ENCODE results near the gene SLC25A34.

Gene SLC25A34

GRCh38 chr1:15736892-15737261 lies 819 bp downstream of the SLC25A34 start:
- no peak overlapping the region for H3K27ac ChIP-seq (replicated peaks; ENCODE audit: low read length)
- no peak for DNase-seq (ENCODE audit: low spot score)
- WGBS, 2 donors (ENCODE audit: extremely low coverage in 2 of 2, insufficient read length in 2 of 2, insufficient replicate concordance in 1 of 2), result no CpG with 5 or more reads among the region's 6 CpGs

GRCh38 chr1:15737324-15738319 lies 1.6 kb downstream of the SLC25A34 start:
- no peaks in the 10 kb centered on the region for H3K27me3 ChIP-seq (ENCODE audit: control insufficient read depth in 3 of 3, insufficient read depth in 3 of 3, low read depth in 1 of 3, low read length in 3 of 3)
- WGBS, 2 donors (ENCODE audit: extremely low coverage in 2 of 2, insufficient read length in 2 of 2, insufficient replicate concordance in 1 of 2), result no CpG with 5 or more reads among the region's 20 CpGs
- DNase-seq (ENCODE audit: low spot score), result no peak
- H2BK12ac ChIP-seq (ENCODE audit: low read length), result no peak overlapping the region
- H4K91ac ChIP-seq (ENCODE audit: low read depth, low read length, poor library complexity), result no peak overlapping the region
- H2AK5ac ChIP-seq (ENCODE audit: low read depth, low read length), result peak overlapping the region; percentile 61
- no peak overlapping the region for H3K4ac ChIP-seq (ENCODE audit: low read length)
- H3K18ac ChIP-seq (ENCODE audit: low read length), result peak overlapping the region; percentile 59
- no peaks in the 10 kb centered on the region for H3K9me3 ChIP-seq (replicated peaks in 1 of 2; ENCODE audit: control insufficient read depth in 2 of 2, insufficient read depth in 1 of 2, low read depth in 1 of 2, low read length in 2 of 2)
- H3K4me3 ChIP-seq (ENCODE audit: low read length in 2 of 2), result no peak overlapping the region
- no peak overlapping the region for H4K8ac ChIP-seq (ENCODE audit: low read depth, low read length)
- H3K36me3 ChIP-seq (replicated peaks in 1 of 2; ENCODE audit: control insufficient read depth in 2 of 2, insufficient read depth in 2 of 2, low read length in 2 of 2), result peaks cover 14 to 28% of the 10 kb centered on the region in 2 donors
- H3K14ac ChIP-seq (ENCODE audit: low read length), result no peak overlapping the region
- H3K4me2 ChIP-seq (ENCODE audit: insufficient read depth, low read length, poor library complexity, severe bottlenecking), result no peak overlapping the region
- H2AFZ ChIP-seq (ENCODE audit: low read length), result no peak overlapping the region
- peaks cover 7% of the 10 kb centered on the region for H3K79me1 ChIP-seq (ENCODE audit: low read depth, low read length)
- peak overlapping the region; percentile 2 for H3K9ac ChIP-seq (ENCODE audit: low read depth, low read length, poor library complexity)
- no peak overlapping the region for H3K23ac ChIP-seq (ENCODE audit: low read depth, low read length, poor library complexity)
- no peak overlapping the region for H2BK15ac ChIP-seq (ENCODE audit: low read length)
- H2BK5ac ChIP-seq (ENCODE audit: low read length), result no peak overlapping the region
- H3K4me1 ChIP-seq (ENCODE audit: control insufficient read depth in 2 of 2, insufficient read depth in 1 of 2, low read depth in 1 of 2, low read length in 2 of 2), result peaks cover 2 to 11% of the 10 kb centered on the region in 2 donors
- H3K27ac ChIP-seq (replicated peaks; ENCODE audit: low read length), result no peak overlapping the region
- H2BK120ac ChIP-seq (ENCODE audit: low read depth, low read length), result no peak overlapping the region

More at GRCh38 chr1:15736892-15737261, 819 bp downstream of the SLC25A34 start:
- no peak overlapping the region for H4K8ac ChIP-seq (ENCODE audit: low read depth, low read length)
- no peak overlapping the region for H3K4me3 ChIP-seq (ENCODE audit: low read length in 2 of 2)
- H3K23ac ChIP-seq (ENCODE audit: low read depth, low read length, poor library complexity), result no peak overlapping the region
- H2BK120ac ChIP-seq (ENCODE audit: low read depth, low read length), result no peak overlapping the region
- no peak overlapping the region for H2BK15ac ChIP-seq (ENCODE audit: low read length)
- no peak overlapping the region for H2AK5ac ChIP-seq (ENCODE audit: low read depth, low read length)
- H2BK5ac ChIP-seq (ENCODE audit: low read length), result peak overlapping the region; percentile 87
- no peaks in the 10 kb centered on the region for H3K27me3 ChIP-seq (ENCODE audit: control insufficient read depth in 3 of 3, insufficient read depth in 3 of 3, low read depth in 1 of 3, low read length in 3 of 3)
- H3K18ac ChIP-seq (ENCODE audit: low read length), result no peak overlapping the region
- H3K9me3 ChIP-seq (replicated peaks in 1 of 2; ENCODE audit: control insufficient read depth in 2 of 2, insufficient read depth in 1 of 2, low read depth in 1 of 2, low read length in 2 of 2), result no peaks in the 10 kb centered on the region
- H2AFZ ChIP-seq (ENCODE audit: low read length), result no peak overlapping the region
- no peak overlapping the region for H2BK12ac ChIP-seq (ENCODE audit: low read length)
- H3K4me2 ChIP-seq (ENCODE audit: insufficient read depth, low read length, poor library complexity, severe bottlenecking), result no peak overlapping the region
- H3K14ac ChIP-seq (ENCODE audit: low read length), result no peak overlapping the region
- H3K4me1 ChIP-seq (ENCODE audit: control insufficient read depth in 2 of 2, insufficient read depth in 1 of 2, low read depth in 1 of 2, low read length in 2 of 2), result peaks cover 2 to 10% of the 10 kb centered on the region in 2 donors
- no peak overlapping the region for H3K4ac ChIP-seq (ENCODE audit: low read length)
- peaks cover 20 to 36% of the 10 kb centered on the region in 2 donors for H3K36me3 ChIP-seq (replicated peaks in 1 of 2; ENCODE audit: control insufficient read depth in 2 of 2, insufficient read depth in 2 of 2, low read length in 2 of 2)
- H4K91ac ChIP-seq (ENCODE audit: low read depth, low read length, poor library complexity), result no peak overlapping the region
- H3K79me1 ChIP-seq (ENCODE audit: low read depth, low read length), result peaks cover 7% of the 10 kb centered on the region
- peak overlapping the region; percentile 63 for H3K9ac ChIP-seq (ENCODE audit: low read depth, low read length, poor library complexity)

- peaks cover 7 to 19% of the 10 kb centered on the region in 2 donors for H3K36me3 ChIP-seq (replicated peaks in 1 of 2; ENCODE audit: control insufficient read depth in 2 of 2, insufficient read depth in 2 of 2, low read length in 2 of 2)
Observed at GRCh38 chr1:15738416-15739113, 2.5 kb downstream of the SLC25A34 start.

GRCh38 chr1:15739259-15739658 lies 3.2 kb downstream of the SLC25A34 start:
- Histone ChIP-seq H3K23ac (ENCODE audit: low read depth, low read length, poor library complexity) (peak overlapping the region; percentile 80), H3K4me2 (ENCODE audit: insufficient read depth, low read length, poor library complexity, severe bottlenecking) (no peak overlapping the region), H4K8ac (ENCODE audit: low read depth, low read length) (no peak overlapping the region), H2AK5ac (ENCODE audit: low read depth, low read length) (no peak overlapping the region), H2AFZ (ENCODE audit: low read length) (no peak overlapping the region), H3K18ac (ENCODE audit: low read length) (no peak overlapping the region), H2BK12ac (ENCODE audit: low read length) (no peak overlapping the region), H3K9me3 (replicated peaks in 1 of 2; ENCODE audit: control insufficient read depth in 2 of 2, insufficient read depth in 1 of 2, low read depth in 1 of 2, low read length in 2 of 2) (no peaks in the 10 kb centered on the region), H3K27ac (replicated peaks; ENCODE audit: low read length) (no peak overlapping the region), H3K9ac (ENCODE audit: low read depth, low read length, poor library complexity) (no peak overlapping the region), H2BK5ac (ENCODE audit: low read length) (no peak overlapping the region), H4K91ac (ENCODE audit: low read depth, low read length, poor library complexity) (no peak overlapping the region), H2BK120ac (ENCODE audit: low read depth, low read length) (no peak overlapping the region), H3K79me1 (ENCODE audit: low read depth, low read length) (peaks cover 4% of the 10 kb centered on the region), H2BK15ac (ENCODE audit: low read length) (no peak overlapping the region), H3K4me1 (ENCODE audit: control insufficient read depth in 2 of 2, insufficient read depth in 1 of 2, low read depth in 1 of 2, low read length in 2 of 2) (peaks cover 2 to 11% of the 10 kb centered on the region in 2 donors), H3K4me3 (ENCODE audit: low read length in 2 of 2) (no peak overlapping the region), H3K14ac (ENCODE audit: low read length) (no peak overlapping the region), H3K27me3 (ENCODE audit: control insufficient read depth in 3 of 3, insufficient read depth in 3 of 3, low read depth in 1 of 3, low read length in 3 of 3) (peaks cover 0 to 1% (median 0%) of the 10 kb centered on the region in 3 experiments), H3K4ac (ENCODE audit: low read length) (no peak overlapping the region), H3K36me3 (replicated peaks in 1 of 2; ENCODE audit: control insufficient read depth in 2 of 2, insufficient read depth in 2 of 2, low read length in 2 of 2) (peaks cover 2 to 12% of the 10 kb centered on the region in 2 donors)
- DNase-seq (ENCODE audit: low spot score), result no peak
- no CpG with 5 or more reads among the region's 16 CpGs for WGBS, 2 donors (ENCODE audit: extremely low coverage in 2 of 2, insufficient read length in 2 of 2, insufficient replicate concordance in 1 of 2)

More at GRCh38 chr1:15738416-15739113, 2.5 kb downstream of the SLC25A34 start:
- no peak overlapping the region for H2BK120ac ChIP-seq (ENCODE audit: low read depth, low read length)
- H3K27ac ChIP-seq (replicated peaks; ENCODE audit: low read length), result peak overlapping the region; percentile 19
- H3K27me3 ChIP-seq (ENCODE audit: control insufficient read depth in 3 of 3, insufficient read depth in 3 of 3, low read depth in 1 of 3, low read length in 3 of 3), result no peaks in the 10 kb centered on the region
- peak overlapping the region; percentile 61 for H2AK5ac ChIP-seq (ENCODE audit: low read depth, low read length)
- DNase-seq (ENCODE audit: low spot score), result no peak
- no peak overlapping the region for H2AFZ ChIP-seq (ENCODE audit: low read length)
- WGBS, 2 donors (ENCODE audit: extremely low coverage in 2 of 2, insufficient read length in 2 of 2, insufficient replicate concordance in 1 of 2), result no CpG with 5 or more reads among the region's 15 CpGs
- peak overlapping the region; percentile 30 for H4K91ac ChIP-seq (ENCODE audit: low read depth, low read length, poor library complexity)
- H3K14ac ChIP-seq (ENCODE audit: low read length), result no peak overlapping the region
- H3K4me1 ChIP-seq (ENCODE audit: control insufficient read depth in 2 of 2, insufficient read depth in 1 of 2, low read depth in 1 of 2, low read length in 2 of 2), result peaks cover 2 to 11% of the 10 kb centered on the region in 2 donors
- H3K9me3 ChIP-seq (replicated peaks in 1 of 2; ENCODE audit: control insufficient read depth in 2 of 2, insufficient read depth in 1 of 2, low read depth in 1 of 2, low read length in 2 of 2), result no peaks in the 10 kb centered on the region
- peaks cover 5% of the 10 kb centered on the region for H3K79me1 ChIP-seq (ENCODE audit: low read depth, low read length)
- H3K4me3 ChIP-seq (ENCODE audit: low read length in 2 of 2), result no peak overlapping the region
- H2BK15ac ChIP-seq (ENCODE audit: low read length), result no peak overlapping the region
- no peak overlapping the region for H2BK5ac ChIP-seq (ENCODE audit: low read length)
- no peak overlapping the region for H4K8ac ChIP-seq (ENCODE audit: low read depth, low read length)
- H3K9ac ChIP-seq (ENCODE audit: low read depth, low read length, poor library complexity), result no peak overlapping the region
- no peak overlapping the region for H3K4ac ChIP-seq (ENCODE audit: low read length)
- peak overlapping the region; percentile 10 for H2BK12ac ChIP-seq (ENCODE audit: low read length)
- H3K4me2 ChIP-seq (ENCODE audit: insufficient read depth, low read length, poor library complexity, severe bottlenecking), result no peak overlapping the region
- H3K18ac ChIP-seq (ENCODE audit: low read length), result no peak overlapping the region
- no peak overlapping the region for H3K23ac ChIP-seq (ENCODE audit: low read depth, low read length, poor library complexity)
